Neuronal stem cell (in vitro differentiated cells): ENCODE results near the gene AP3S2.

Experiments
- DNase-seq: peaks from one replicate; pipeline ENCODE4 v3.0.0-alpha.2; 2013; ENCODE audit warnings: low spot score
- H2AFZ ChIP-seq: one replicate; pipeline ENCODE4 v1.6.1; 2013; ENCODE audit warnings: mild to moderate bottlenecking, low read length, inconsistent platforms
- H2AK5ac ChIP-seq: 2 replicates; pipeline ENCODE4 v1.6.1; 2013; ENCODE audit warnings: low read depth, mild to moderate bottlenecking, inconsistent platforms, low read length, moderate library complexity, mixed read lengths
- H2BK120ac ChIP-seq: 2 replicates; pipeline ENCODE4 v1.6.1; 2013; ENCODE audit warnings: low read depth, mild to moderate bottlenecking, inconsistent platforms, low read length, moderate library complexity, mixed read lengths
- H2BK12ac ChIP-seq: one replicate; pipeline ENCODE4 v1.6.1; 2013; ENCODE audit warnings: low read length, inconsistent platforms
- H2BK15ac ChIP-seq: 2 replicates; pipeline ENCODE4 v1.6.1; 2013; ENCODE audit warnings: mild to moderate bottlenecking, low read length, inconsistent platforms, mixed read lengths
- H2BK5ac ChIP-seq: one replicate; pipeline ENCODE4 v1.6.1; 2013; ENCODE audit warnings: inconsistent platforms, mild to moderate bottlenecking, low read length, moderate library complexity
- H3K14ac ChIP-seq: one replicate; pipeline ENCODE4 v1.6.1; 2013; ENCODE audit warnings: low read length, inconsistent platforms
- H3K18ac ChIP-seq: 2 replicates; pipeline ENCODE4 v1.6.1; 2013; ENCODE audit warnings: low read length, inconsistent platforms
- H3K23ac ChIP-seq: 2 replicates; pipeline ENCODE4 v1.6.1; 2013; ENCODE audit warnings: low read depth, mild to moderate bottlenecking, mixed read lengths, low read length, inconsistent platforms; ENCODE audit not compliant: poor library complexity
- H3K27ac ChIP-seq: replicated peaks from 3 replicates; pipeline ENCODE4 v1.5.1; 2013; ENCODE audit warnings: low read length, inconsistent platforms
- H3K27me3 ChIP-seq, 3 experiments: 2 replicates each; pipeline ENCODE4 v1.6.1; 2013; ENCODE audit warnings: low read length in 3 of 3, mild to moderate bottlenecking in 2 of 3, inconsistent platforms in 1 of 3, low read depth in 1 of 3, mixed read lengths in 1 of 3, moderate library complexity in 1 of 3; ENCODE audit not compliant: control insufficient read depth in 3 of 3, insufficient read depth in 3 of 3
- H3K36me3 ChIP-seq, 2 donors: replicated peaks in 1 of 2; 2 replicates each; pipeline ENCODE4 v1.6.1; 2013; ENCODE audit warnings: low read length in 2 of 2; ENCODE audit not compliant: control insufficient read depth in 2 of 2, insufficient read depth in 2 of 2
- H3K4ac ChIP-seq: 2 replicates; pipeline ENCODE4 v1.6.1; 2013; ENCODE audit warnings: inconsistent platforms, mild to moderate bottlenecking, low read length, moderate library complexity
- H3K4me1 ChIP-seq, 2 donors: 1 replicate in 1 of 2; 2 replicates in 1 of 2; pipeline ENCODE4 v1.6.1; 2013; ENCODE audit warnings: low read length in 2 of 2, low read depth in 1 of 2; ENCODE audit not compliant: control insufficient read depth in 2 of 2, insufficient read depth in 1 of 2
- H3K4me2 ChIP-seq: one replicate; pipeline ENCODE4 v1.6.1; 2013; ENCODE audit warnings: mild to moderate bottlenecking, low read length, inconsistent platforms; ENCODE audit not compliant: insufficient read depth, poor library complexity, severe bottlenecking
- H3K4me3 ChIP-seq, 2 donors: 2 replicates each; pipeline ENCODE4 v1.5.1; 2013; ENCODE audit warnings: low read length in 2 of 2, mild to moderate bottlenecking in 2 of 2, inconsistent platforms in 1 of 2, moderate library complexity in 1 of 2
- H3K79me1 ChIP-seq: one replicate; pipeline ENCODE4 v1.6.1; 2013; ENCODE audit warnings: low read depth, mild to moderate bottlenecking, inconsistent platforms, low read length, moderate library complexity
- H3K9ac ChIP-seq: one replicate; pipeline ENCODE4 v1.6.1; 2013; ENCODE audit warnings: mild to moderate bottlenecking, low read depth, low read length, inconsistent platforms; ENCODE audit not compliant: poor library complexity
- H3K9me3 ChIP-seq, 2 donors: replicated peaks in 1 of 2; 2 replicates each; pipeline versions ENCODE3 to v1.6.1; 2013; ENCODE audit warnings: low read length in 2 of 2, mild to moderate bottlenecking in 2 of 2, inconsistent platforms in 1 of 2, low read depth in 1 of 2, mixed read lengths in 1 of 2, moderate library complexity in 1 of 2; ENCODE audit not compliant: control insufficient read depth in 2 of 2, insufficient read depth in 1 of 2
- H4K8ac ChIP-seq: one replicate; pipeline ENCODE4 v1.6.1; 2013; ENCODE audit warnings: low read depth, mild to moderate bottlenecking, inconsistent platforms, low read length, moderate library complexity
- H4K91ac ChIP-seq: one replicate; pipeline ENCODE4 v1.6.1; 2013; ENCODE audit warnings: low read length, low read depth, mild to moderate bottlenecking, inconsistent platforms; ENCODE audit not compliant: poor library complexity
- WGBS, 2 donors: extraction: QIAGEN DNeasy Blood & Tissue Kit; methylation state at CpG; one replicate each; pipeline ENCODE4 v1.1.7; 2013; ENCODE audit warnings: missing lambda C conversion rate in 2 of 2, mixed read lengths in 1 of 2; ENCODE audit not compliant: insufficient read length in 2 of 2, insufficient replicate concordance in 1 of 2; ENCODE audit errors: extremely low coverage in 2 of 2; 5-methylcytosine and 5-hydroxymethylcytosine counted together

The AP3S2 gene

GRCh38 chr15:89839167-89839810, 54.5 kb downstream of the AP3S2 start:
- no peak overlapping the region for H3K4me2 ChIP-seq
- no peaks in the 10 kb centered on the region for H3K79me1 ChIP-seq
- H3K18ac ChIP-seq: no peak overlapping the region
- H4K91ac ChIP-seq: no peak overlapping the region
- H2BK120ac ChIP-seq: no peak overlapping the region
- no peak overlapping the region for H3K23ac ChIP-seq
- H3K27me3 ChIP-seq: no peaks in the 10 kb centered on the region
- no peak overlapping the region for H2BK12ac ChIP-seq
- peaks cover 12 to 65% of the 10 kb centered on the region in 2 donors for H3K36me3 ChIP-seq
- H2BK15ac ChIP-seq: no peak overlapping the region
- no peaks in the 10 kb centered on the region for H3K4me1 ChIP-seq
- no peak overlapping the region for H2AFZ ChIP-seq
- H3K4me3 ChIP-seq: no peak overlapping the region
- H3K9me3 ChIP-seq: no peaks in the 10 kb centered on the region
- H4K8ac ChIP-seq: no peak overlapping the region
- no peak overlapping the region for H3K14ac ChIP-seq
- no peak overlapping the region for H2AK5ac ChIP-seq
- no peak overlapping the region for H3K4ac ChIP-seq
- no peak for DNase-seq
- H3K9ac ChIP-seq: no peak overlapping the region
- no peak overlapping the region for H2BK5ac ChIP-seq
- no peak overlapping the region for H3K27ac ChIP-seq
- WGBS, 2 donors: no CpG with 5 or more reads among the region's 4 CpGs

DNA sequence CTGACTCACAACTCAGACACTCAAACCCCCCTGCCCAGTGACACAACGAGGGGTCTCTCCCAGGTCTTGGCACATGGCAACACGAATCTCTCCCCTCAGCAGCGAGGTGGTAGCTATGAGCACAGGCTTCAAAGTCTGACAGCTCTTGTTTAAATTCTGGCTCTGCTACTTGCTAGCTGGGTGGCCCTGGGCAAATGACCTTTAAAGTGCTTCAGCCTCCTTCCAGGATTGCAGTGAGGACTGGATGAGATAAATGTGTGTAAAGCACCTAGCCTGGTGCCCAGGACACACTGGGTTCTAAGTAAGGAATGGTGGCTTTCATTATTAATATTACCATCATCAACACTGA, 56.0 kb downstream of the AP3S2 start:
- no peak overlapping the region for H3K14ac ChIP-seq
- no peak overlapping the region for H3K9ac ChIP-seq
- no peak for DNase-seq
- no peaks in the 10 kb centered on the region for H3K4me1 ChIP-seq
- H4K91ac ChIP-seq: no peak overlapping the region
- no peaks in the 10 kb centered on the region for H3K27me3 ChIP-seq
- no peak overlapping the region for H3K27ac ChIP-seq
- peaks cover 20 to 77% of the 10 kb centered on the region in 2 donors for H3K36me3 ChIP-seq
- no peak overlapping the region for H2BK12ac ChIP-seq
- no peak overlapping the region for H3K4me2 ChIP-seq
- no peak overlapping the region for H3K23ac ChIP-seq
- H3K9me3 ChIP-seq: no peaks in the 10 kb centered on the region
- no peak overlapping the region for H2AFZ ChIP-seq
- H2BK15ac ChIP-seq: no peak overlapping the region
- H2AK5ac ChIP-seq: no peak overlapping the region
- H2BK5ac ChIP-seq: no peak overlapping the region
- no peaks in the 10 kb centered on the region for H3K79me1 ChIP-seq
- WGBS, 2 donors: no CpG with 5 or more reads among the region's 3 CpGs
- H3K4ac ChIP-seq: no peak overlapping the region
- no peak overlapping the region for H2BK120ac ChIP-seq
- H3K4me3 ChIP-seq: no peak overlapping the region
- H4K8ac ChIP-seq: no peak overlapping the region
- H3K18ac ChIP-seq: no peak overlapping the region

- no peak overlapping the region for H3K18ac ChIP-seq
- no peak overlapping the region for H2AFZ ChIP-seq
- H2BK120ac ChIP-seq: no peak overlapping the region
- DNase-seq: no peak
- H3K23ac ChIP-seq: no peak overlapping the region
- WGBS, 2 donors: no CpG with 5 or more reads among the region's 6 CpGs
- no peak overlapping the region for H3K4ac ChIP-seq
- no peak overlapping the region for H4K91ac ChIP-seq
- H3K9me3 ChIP-seq: no peaks in the 10 kb centered on the region
- no peak overlapping the region for H3K14ac ChIP-seq
- H3K4me3 ChIP-seq: no peak overlapping the region
- H3K27ac ChIP-seq: no peak overlapping the region
- no peaks in the 10 kb centered on the region for H3K79me1 ChIP-seq
- peaks cover 20 to 80% of the 10 kb centered on the region in 2 donors for H3K36me3 ChIP-seq
- H3K9ac ChIP-seq: no peak overlapping the region
- H2AK5ac ChIP-seq: no peak overlapping the region
- no peak overlapping the region for H2BK5ac ChIP-seq
- no peaks in the 10 kb centered on the region for H3K4me1 ChIP-seq
- H3K27me3 ChIP-seq: no peaks in the 10 kb centered on the region
- H4K8ac ChIP-seq: no peak overlapping the region
- H3K4me2 ChIP-seq: no peak overlapping the region
- no peak overlapping the region for H2BK12ac ChIP-seq
- no peak overlapping the region for H2BK15ac ChIP-seq
These were observed 56.5 kb downstream of the AP3S2 start for GRCh38 chr15:89837134-89837829.

DNA sequence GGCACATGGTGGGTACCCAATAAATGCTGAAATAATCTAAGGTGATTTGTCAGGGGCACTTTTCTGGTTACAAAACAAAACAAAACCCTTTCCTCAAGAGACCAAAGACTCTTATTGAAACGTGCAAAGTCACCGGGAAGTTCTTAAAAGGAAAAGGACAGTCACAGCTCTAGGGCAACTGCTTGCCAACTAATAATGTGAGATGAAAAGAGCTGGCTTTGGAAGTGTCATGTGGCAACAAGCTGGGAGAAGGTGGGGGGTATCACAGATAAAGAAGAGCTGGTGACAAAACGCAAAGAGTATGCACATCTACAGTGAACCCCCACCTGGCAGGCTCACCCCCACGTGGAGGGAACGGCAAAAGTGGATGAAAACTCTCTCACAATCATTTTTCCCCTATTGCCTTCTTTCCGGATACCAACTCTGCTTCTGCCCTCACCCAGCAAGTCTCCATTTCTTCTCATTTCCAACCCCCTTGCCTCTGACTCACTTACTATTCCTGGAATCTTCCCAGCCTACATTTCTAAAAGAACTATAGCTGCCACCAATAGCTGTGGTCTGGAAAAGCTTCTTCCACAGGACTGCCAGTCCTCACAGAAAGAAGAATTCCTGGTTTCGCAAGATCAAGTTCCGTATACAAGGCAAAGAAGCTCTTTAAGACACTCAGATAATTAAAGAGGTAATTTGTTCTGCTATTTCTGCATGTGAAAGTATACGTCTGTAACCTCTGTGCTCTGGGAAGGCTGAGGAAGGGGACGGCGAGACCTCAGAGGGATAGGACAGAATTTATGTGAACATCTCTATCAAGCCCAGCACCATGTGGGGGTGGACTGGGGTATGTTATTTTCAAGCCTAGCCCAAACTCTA, 57.3 kb downstream of the AP3S2 start:
- WGBS, 2 donors: no CpG with 5 or more reads among the region's 11 CpGs
- H3K27ac ChIP-seq: no peak overlapping the region
- no peak overlapping the region for H2BK15ac ChIP-seq
- no peak overlapping the region for H2AFZ ChIP-seq
- H2BK12ac ChIP-seq: no peak overlapping the region
- H3K79me1 ChIP-seq: no peaks in the 10 kb centered on the region
- DNase-seq: no peak
- H3K4me2 ChIP-seq: no peak overlapping the region
- no peak overlapping the region for H3K4me3 ChIP-seq
- no peaks in the 10 kb centered on the region for H3K4me1 ChIP-seq
- no peak overlapping the region for H4K91ac ChIP-seq
- H3K27me3 ChIP-seq: no peaks in the 10 kb centered on the region
- peaks cover 20 to 86% of the 10 kb centered on the region in 2 donors for H3K36me3 ChIP-seq
- no peak overlapping the region for H3K18ac ChIP-seq
- no peak overlapping the region for H2BK5ac ChIP-seq
- no peak overlapping the region for H4K8ac ChIP-seq
- H3K9me3 ChIP-seq: no peaks in the 10 kb centered on the region
- no peak overlapping the region for H2AK5ac ChIP-seq
- H3K4ac ChIP-seq: no peak overlapping the region
- no peak overlapping the region for H3K14ac ChIP-seq
- H2BK120ac ChIP-seq: no peak overlapping the region
- no peak overlapping the region for H3K9ac ChIP-seq
- H3K23ac ChIP-seq: no peak overlapping the region
